Measurements from ENCODE around the gene RTN3.

The RTN3 gene

GRCh38 chr11:63738720-63739360 is 57.5 kb downstream of the RTN3 start:
- peak; percentile 90 to 92 for DNase-seq (ENCODE audit: low read depth in 2 of 2)
- peak; percentile 95 for TF ChIP-seq CTCF (IDR thresholded peaks at IDR 0.05; ENCODE audit: low read depth, low read length)
- no peak overlapping the region for H3K4me3 ChIP-seq (replicated peaks in 1 of 2; ENCODE audit: low read depth in 2 of 2, low read length in 2 of 2)

DNA sequence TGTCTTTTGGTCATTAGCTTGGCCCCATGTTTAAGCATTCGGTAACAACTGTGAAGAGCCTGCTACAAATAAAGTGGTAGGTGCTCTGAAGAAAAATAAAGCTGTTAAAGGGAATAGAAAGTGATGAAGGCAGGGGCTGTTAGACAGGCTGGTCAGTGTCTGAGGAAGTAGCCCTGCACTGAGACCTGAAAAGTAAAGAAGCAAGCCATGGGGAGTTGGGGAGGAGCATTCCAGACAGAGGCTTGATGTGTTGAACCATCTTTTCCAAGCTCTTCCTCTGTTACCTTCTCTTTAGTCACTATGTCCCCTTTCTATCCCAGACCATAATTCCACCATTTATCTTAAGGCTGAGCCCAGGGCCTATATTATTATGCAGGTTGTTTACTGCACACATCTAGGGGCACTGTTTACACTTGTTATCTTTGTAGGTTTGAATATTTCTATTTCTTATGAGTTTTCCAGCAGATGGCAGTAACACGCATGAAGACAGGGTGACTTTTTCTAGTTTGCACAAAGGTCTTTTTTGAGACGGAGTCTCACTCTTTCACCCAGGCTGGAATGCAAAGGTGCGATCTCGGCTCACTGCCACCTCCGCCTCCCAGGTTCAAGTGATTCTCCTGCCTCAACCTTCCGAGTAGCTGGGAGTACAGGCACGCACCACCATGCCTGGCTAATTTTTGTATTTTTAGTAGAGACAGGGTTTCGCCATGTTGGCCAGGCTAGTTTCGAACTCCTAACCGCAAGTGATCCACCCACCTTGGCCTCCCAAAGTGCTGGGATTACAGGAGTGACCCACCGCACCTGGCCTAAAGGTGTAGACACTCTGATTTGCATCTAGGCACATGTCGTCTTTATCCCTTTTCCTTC is 64.2 kb downstream of the RTN3 start:
- peak; percentile 24 to 37 for DNase-seq (ENCODE audit: low read depth in 2 of 2)
- TF ChIP-seq CTCF (IDR thresholded peaks at IDR 0.05; ENCODE audit: low read depth, low read length): no peak
- H3K4me3 ChIP-seq (replicated peaks in 1 of 2; ENCODE audit: low read depth in 2 of 2, low read length in 2 of 2): no peak overlapping the region

DNA sequence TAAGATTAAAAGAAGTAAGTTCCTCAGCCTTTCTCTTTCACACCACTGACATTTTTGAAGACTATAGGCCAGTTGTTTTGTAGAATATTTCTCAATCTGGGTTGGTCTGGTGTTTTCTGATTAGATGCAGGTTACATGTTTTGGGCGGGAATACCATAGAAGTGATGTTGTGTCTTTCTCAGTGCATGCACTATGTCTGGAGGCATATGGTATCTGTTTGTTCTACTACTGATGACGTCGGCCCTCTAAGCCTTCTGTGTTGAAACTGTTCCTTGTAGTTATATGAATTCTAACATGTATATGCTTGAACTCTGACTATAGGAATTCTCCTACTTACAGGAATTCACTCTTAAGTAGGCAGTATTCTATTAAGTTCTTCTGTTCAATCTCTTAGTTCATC is 65.7 kb downstream of the RTN3 start:
- no peak overlapping the region for H3K4me3 ChIP-seq (replicated peaks in 1 of 2; ENCODE audit: low read depth in 2 of 2, low read length in 2 of 2)
- TF ChIP-seq CTCF (IDR thresholded peaks at IDR 0.05; ENCODE audit: low read depth, low read length): no peak
- DNase-seq (ENCODE audit: low read depth in 2 of 2): peak in 1 of 2 donors; percentile 26

- no peak for TF ChIP-seq CTCF (IDR thresholded peaks at IDR 0.05; ENCODE audit: low read depth, low read length)
- DNase-seq (ENCODE audit: low read depth in 2 of 2): no peak
Observed at GRCh38 chr11:63749624-63750023, 68.3 kb downstream of the RTN3 start.

GRCh38 chr11:63756919-63757761 is 75.8 kb downstream of the RTN3 start:
- H3K4me3 ChIP-seq (replicated peaks in 1 of 2; ENCODE audit: low read depth in 2 of 2, low read length in 2 of 2): no peak overlapping the region
- TF ChIP-seq CTCF (IDR thresholded peaks at IDR 0.05; ENCODE audit: low read depth, low read length): no peak
- DNase-seq (ENCODE audit: low read depth in 2 of 2): no peak

More at GRCh38 chr11:63749624-63750023, 68.3 kb downstream of the RTN3 start:
- no peak overlapping the region for H3K4me3 ChIP-seq (replicated peaks in 1 of 2; ENCODE audit: low read depth in 2 of 2, low read length in 2 of 2)

GRCh38 chr11:63760487-63761079 is 79.3 kb downstream of the RTN3 start:
- no peak for DNase-seq (ENCODE audit: low read depth in 2 of 2)
- TF ChIP-seq CTCF (IDR thresholded peaks at IDR 0.05; ENCODE audit: low read depth, low read length): no peak
- H3K4me3 ChIP-seq (replicated peaks in 1 of 2; ENCODE audit: low read depth in 2 of 2, low read length in 2 of 2): no peak overlapping the region

Data from cardiac fibroblast (primary cell).